GM19240 (cell line): Measurements from ENCODE around the gene LY6G5B.

Experiments used
- DNase-seq: peaks from one replicate; pipeline ENCODE4 v3.0.0; 2011; ENCODE audit warnings: low spot score; ENCODE audit not compliant: insufficient read length

LY6G5B gene

DNA sequence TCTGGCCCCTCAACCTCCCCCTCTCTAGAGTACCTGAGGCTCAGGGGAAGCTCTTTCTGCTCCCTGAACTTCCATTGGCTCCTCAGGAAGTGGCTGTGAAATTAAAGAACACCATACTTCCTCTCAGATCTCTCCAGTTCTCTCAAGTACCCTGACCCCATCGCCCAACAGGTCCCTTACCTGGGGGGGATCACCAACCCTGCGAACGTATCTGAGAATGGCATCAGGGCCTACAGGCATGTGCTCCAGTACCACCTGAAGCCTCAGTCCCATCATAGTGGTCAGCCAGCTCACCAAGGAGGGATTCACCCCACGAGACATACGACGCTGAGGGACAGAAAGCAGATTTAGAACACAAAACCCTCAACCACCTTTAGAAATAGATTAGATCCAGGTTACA, 29.2 kb upstream of the LY6G5B start:
- no peak for DNase-seq

DNA sequence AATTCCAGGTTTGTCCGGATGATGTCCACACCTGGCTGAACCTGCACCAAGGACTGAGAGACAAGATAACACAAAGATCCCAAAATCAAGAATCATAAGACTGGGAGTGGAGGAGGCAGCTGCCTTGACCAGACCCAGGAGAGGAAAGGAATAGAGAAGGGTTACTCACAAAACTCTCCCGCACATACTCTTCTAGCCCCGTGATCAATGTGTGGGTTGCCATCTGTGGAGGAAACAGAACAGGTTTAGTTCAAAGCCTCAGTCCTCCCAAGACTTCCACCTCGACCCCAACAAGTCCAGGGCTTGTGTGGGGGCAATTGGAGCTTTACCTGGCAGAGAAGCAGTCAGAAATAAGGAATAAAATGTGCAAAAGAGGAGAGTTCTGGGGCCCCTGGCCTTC, 28.4 kb upstream of the LY6G5B start:
- no peak for DNase-seq

DNA sequence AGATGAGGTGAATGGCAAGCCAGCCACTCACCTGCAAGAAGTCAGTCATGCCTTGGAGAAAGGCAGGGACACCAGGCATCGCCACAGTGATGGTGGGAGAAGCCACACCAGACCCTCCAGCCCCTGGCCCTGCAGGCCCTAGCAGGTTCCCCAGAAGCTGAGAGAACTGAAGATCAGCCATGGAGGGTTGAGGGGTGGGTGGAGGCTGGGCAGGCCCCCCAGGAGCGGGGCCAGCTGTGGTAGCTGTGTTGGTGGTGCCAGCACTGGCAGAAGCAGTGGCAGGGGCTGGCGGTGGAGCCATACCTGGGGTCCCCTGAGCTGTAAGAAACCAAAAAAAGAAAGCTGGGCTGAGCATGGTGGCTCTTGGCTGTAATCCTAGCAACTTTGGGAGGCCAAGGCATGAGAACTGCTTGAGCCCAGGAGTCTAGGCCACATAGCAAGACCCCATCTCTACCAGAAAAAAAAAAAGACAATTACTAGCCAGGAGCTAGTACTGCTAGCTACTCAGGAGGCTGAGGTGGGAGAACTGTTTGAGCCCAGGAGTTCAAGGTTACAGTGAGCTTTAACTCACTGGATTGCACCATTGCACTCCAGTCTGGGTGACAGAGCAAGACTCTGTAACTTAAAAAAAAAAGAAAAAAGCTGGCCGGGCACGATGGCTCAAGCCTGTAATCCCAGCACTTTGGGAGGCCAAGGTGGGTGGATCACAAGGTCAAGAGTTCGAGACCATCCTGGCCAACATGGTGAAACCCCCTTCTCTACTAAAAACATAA, 26.8 kb upstream of the LY6G5B start:
- no peak for DNase-seq

DNA sequence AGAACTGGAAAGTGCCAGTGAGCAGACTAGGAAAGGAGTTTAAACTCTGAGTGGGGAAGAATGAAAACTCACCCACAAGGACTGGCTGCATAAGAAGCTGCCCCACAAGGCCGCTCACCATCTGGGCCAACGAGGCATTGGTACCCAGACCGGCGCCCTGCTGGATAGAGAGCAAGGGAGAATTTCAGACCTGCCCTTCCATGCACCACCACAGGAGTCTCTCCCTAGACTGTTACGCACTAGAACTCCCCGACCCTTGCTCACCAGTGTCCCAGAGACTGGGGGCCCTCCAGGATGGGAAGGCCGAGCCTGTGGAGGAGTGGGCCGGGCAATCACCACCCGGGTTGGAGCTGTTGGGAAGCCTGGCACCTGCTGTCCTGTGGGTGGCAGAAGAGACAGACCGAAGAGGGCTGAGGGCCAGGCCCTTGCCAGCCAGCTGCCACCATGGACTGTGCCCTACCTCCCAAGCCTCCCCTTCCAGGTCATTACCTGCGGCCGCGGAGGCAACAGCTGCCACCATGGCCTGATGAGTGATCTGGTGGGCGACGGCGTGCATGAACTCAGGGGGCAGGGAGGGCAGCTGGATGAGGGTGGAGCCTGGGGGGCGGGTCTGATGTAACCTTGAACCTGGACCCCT, 25.8 kb upstream of the LY6G5B start:
- DNase-seq: no peak

DNA sequence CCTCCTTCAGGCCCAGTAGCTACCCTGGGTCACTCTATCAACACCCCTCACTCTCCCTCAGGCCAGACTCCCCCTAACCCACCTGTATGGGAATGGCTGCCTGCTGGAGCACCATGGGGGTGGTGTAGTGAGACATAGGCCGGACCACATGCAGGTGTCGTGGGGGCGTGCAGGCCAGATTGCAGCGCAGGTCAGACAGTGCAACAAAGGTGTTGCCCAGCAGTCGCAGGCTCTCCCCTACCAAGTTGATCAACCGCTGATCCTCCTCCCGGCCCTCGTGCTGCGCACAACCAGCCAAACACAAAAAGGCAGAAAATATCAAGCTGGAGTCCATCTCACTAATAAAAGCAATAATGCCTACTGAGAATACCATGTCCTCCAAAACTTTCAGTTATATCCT, 24.5 kb upstream of the LY6G5B start:
- no peak for DNase-seq

DNA sequence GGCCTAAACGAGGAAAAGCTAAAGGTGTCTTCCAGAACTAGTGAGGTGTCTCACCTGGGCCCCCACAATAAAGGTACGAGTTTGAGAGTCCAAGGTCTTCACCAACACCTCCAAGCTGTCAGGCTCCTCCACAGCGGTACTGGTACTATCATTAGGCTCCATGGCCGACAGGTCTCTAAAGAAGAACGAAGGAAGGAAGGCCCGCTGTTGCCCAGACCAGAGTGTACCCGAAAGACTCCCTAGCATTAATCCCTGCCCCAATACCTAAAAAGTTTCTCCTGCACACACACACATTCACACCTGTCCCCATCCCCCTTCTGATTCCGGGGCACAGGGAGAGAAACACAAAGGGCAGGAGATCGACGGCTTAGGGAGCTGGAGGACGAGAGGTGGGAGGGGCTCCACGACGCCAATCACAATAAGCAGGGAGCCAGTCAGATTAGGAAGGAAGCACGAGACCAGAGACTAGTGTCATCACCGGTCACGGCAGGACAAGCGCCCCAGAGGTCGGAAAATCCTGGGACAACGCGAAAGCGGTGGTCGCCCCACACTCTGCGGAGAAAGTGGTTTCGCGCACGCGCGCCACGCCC, 18.1 kb upstream of the LY6G5B start:
- DNase-seq: peak; percentile 65

DNA sequence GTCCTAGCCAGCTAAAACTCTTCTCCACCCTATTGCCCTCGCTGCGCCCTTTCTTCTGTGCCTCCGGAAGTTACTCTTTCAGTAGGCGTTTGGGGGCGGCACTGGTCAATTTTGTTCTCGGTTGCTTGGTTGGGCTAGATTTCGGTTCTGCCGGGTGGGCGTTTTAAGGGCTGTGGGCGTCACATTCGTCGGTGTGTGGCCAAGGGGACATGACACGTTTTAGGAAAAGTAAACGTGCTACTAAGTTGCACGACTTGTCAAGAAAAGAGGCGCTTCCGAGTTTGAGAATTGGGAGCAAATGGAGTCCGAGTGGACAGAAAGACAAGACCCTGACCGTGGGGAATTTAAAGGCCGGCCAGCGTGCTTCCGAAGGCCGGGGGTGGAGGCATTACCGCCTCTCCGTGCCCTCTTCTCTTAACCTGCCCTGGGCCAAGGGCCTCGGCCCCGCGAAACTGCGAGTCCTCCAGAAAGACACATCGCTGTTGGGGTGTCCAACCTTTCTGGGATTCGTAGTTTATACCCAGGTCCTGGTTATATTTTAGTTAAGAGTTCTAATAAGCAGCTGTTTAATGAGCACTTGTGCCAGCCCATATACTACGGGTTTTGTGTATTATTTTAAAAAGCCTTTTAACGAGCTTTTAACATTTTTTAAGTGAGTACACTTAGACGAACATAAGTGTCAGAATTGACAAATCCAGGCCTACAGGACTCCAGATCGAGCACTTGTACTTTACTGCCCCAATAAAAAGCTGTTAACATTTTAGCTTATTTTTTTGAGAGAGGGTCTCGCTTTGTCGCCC, 16.7 kb upstream of the LY6G5B start:
- peak; percentile 94 for DNase-seq

DNA sequence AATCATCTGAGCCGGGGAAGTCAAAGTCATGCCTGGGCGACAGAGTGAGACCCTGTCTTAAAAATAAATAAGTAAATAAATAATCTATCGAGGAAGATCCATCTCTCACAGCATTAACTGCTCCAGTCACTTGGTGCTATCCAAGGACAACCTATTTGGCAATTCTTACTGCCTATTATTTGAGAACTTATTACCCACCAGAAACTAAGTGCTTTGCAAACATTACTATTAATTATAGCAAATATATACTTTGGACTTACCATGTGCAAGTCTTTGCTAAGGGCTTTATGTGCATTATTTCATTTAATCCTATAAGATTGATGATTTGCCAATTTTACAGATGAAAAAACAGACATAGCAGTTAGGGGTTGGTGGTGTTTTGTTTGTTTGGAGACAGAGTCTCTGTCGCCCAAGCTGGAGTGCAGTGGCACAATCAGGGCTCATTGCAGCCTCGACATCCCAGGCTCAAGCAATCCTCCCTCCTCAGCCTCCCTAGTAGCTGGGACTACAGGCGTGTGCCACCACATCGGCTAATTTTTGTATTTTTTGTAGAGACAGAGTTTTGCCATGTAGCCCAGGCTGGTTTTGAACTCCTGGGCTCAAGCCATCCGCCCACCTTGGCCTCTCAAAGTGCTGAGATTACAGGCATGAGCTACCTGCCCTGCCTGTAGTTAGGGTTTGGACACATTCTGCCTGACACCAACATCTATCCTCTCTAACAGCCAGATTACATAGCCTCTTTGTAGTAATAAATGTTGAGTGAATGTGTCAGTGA, 15.0 kb upstream of the LY6G5B start:
- DNase-seq: no peak

DNA sequence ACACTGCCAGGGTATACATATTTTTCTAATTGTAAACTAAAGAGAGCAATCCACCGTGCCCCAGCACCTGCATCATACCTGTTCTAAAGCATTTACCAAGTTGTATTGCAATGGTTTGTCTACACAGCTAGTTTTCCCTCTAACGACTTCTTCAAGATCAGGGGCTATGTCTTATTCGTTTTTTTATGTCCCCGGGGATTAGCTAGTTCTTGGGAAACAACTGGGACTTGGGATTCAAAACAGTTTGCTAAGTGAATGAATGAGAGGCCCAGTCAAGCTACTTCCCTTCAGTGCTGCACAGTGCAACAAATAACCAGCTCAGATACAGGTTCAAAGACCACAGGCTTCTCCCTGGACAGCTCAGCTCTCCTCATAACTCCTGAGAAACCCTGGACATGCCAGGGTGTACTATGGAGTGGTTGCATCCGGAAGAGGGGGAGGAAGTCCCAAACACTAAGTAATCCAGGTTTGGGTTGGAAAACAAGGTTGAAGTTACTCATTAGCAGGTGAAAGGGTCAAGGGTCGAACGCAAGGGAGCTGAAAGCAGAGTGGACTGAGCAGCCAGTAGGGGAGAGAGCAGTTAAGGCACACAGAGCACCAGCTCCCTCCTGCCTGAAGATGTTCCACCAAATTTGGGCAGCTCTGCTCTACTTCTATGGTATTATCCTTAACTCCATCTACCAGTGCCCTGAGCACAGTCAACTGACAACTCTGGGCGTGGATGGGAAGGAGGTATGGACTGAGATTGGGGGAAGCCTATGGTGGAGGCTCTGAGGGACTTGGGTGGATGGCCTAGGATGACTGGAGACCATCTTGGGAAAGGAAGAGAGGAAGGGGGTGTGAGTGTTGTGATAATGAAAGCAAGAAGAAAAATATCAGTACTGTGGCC, 14.2 kb upstream of the LY6G5B start, which contains the start of gene APOM:
Gene APOM, plus strand, starts transcription at position 546 of the 889 bp plus-strand sequence. Its CDS starts 73 bp downstream, at position 619.
- DNase-seq: no peak

DNA sequence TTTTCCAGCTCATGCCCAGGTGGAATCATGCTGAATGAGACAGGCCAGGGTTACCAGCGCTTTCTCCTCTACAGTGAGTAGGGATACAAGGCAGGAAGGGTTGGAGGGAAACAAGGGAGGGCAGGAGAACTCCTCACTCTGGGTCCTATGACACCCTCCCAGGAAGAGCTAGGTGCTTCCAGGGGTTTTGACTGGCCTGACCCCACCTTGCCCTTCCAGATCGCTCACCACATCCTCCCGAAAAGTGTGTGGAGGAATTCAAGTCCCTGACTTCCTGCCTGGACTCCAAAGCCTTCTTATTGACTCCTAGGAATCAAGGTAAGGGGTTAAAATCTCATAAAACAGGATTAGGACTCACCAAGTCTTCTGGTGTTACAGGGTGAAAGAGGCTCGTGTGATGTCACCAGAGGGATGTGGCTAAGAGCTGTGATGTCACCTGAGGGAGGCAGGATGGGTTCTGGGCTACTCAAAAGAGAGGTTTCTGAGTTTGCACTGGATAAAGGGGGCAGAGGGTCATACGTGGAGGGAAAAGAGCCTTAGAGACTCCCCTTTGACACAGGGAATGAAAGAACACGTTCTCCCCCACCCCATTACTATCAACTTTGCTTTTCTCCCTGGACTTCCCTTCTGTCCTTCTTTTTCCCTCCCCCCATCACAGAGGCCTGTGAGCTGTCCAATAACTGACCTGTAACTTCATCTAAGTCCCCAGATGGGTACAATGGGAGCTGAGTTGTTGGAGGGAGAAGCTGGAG, 12.2 kb upstream of the LY6G5B start:
- no peak for DNase-seq

DNA sequence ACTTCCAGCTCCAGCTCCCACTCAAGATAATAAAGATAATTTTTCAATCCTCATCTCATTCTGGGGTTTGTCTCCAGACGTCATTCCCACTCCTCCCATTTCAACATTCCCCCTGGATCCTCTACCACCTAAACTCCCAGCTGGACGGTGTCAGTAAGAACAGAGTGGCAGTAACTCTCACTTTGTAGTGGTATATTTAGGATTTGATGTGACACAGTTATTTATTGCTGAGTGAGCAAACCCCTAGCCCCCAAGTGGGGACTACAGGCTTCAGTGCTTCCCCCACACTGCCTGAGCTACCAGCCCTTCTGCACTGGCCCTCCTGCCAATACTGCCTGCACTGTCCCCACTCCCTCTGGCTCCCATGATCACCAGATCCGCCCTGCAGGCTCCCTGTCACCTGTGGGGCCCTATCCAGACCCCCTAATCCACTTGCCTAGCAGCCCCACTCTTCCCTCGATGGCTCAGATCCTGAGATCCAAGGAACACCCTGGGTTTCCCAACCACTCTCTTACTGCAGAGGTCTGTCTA, 11.6 kb upstream of the LY6G5B start:
- DNase-seq: no peak

DNA sequence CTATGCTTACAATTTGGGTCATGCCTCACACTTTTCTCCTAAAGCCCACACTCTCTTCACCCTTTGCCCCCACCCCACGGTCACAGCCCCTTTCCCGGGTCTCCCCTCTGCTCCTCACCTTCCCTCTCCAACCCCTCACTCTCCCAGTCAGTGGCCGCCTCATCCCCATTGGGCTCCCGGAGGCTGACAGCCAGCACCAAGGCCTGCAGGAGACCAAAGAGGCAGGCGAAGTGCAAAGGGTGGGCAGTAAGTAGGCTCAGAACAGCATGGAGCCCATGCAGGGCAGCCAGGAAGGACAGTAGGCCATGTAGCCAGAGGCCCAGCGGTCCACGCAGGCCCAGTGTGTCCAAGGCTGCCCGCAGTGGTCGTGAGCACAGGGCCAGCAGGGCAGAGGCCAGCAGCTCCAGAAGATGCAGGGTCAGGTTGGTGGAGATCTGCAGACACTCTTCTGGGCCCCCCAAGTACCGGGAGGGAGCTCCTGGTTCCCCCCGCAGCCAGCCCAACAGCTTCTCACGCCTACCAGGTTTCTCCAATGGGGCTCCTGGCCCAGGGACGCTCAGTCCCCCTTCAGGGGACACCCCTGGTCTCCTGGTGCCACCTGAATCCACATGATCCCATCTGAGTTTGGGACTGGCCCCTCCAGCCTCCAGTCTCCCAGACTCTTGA, 10.7 kb upstream of the LY6G5B start:
- no peak for DNase-seq

DNA sequence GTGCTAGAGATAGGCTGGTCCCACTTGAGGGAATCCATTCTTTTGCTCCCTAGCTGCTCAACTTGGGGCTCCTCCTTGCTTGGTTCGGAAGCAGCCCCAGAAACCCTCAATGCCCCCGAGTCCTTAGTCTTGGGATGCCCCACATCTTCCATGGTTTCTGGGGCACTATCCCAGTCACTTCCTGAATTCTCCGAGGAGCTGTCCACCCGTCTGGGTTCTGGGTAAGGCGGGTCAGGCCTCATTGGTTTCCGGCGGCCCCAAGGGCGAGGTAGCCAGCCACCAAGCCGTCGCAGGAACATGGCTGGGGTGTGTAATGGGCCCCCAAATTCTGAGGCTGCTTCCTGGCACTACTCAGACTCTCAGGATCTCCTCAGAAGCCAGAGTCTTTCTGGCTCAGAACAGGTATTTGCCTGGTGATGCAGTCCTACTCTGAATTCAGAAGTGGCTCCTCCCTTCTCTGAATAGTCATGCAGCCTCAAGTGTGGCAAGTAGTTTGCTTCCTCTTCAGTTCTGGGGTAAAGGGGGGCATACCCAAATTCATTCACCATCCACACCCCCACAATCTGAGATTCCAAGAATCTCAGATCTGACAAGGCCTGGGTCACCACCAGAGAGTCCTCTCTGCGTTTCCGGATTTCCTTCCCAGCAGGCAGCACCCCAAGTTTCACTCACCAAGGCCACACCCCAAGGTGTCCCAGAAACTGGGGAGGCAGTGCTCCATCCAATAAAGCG, 10.0 kb upstream of the LY6G5B start:
- DNase-seq: no peak

DNA sequence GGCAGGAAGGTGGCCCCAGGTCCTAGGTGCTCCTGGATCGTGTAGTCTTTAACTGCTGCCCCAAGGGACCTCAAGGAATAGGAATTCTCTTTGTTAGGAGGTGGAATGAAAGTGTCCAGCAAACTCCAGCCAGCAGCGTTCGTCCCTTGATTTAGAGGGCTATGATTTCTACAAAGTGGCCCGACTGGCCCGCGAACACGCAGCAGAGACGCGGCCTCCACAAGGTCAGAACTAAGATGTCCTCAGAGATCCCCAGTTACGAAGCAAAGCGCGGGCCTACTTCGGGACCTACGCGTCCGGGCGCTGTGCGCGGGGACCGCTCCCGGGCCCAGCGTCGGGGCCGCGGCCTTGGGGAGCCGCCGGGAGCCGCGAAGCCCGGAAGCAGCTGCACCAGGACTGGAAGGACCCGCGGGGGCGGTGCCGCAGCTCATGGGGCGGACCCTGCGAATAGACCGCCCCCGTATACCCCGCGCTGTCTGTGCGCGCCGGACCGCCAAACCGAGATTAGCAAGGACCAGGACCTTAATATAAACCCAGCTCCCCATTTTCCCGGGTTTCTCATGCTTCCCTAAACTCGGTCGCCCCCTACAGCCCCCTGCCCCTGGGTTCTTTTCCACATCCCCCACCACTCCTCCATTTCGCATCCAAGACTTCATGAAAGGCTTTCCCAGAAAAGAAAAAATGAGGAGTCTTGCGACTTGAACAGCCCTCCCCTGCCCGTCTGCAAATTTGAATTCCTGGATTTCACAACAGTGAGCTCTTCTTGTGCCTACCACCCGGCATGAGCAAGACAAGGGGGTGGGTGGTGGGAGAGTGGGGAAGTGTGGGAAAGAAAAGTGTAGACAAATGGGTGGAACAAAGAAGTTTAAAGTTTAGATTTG, 9.2 kb upstream of the LY6G5B start, which contains the start of gene C6orf47:
Gene C6orf47, minus strand, starts transcription at position 398 of the 881 bp plus-strand sequence. CDS start 831 bp downstream, outside the sequence.
- DNase-seq: no peak

DNA sequence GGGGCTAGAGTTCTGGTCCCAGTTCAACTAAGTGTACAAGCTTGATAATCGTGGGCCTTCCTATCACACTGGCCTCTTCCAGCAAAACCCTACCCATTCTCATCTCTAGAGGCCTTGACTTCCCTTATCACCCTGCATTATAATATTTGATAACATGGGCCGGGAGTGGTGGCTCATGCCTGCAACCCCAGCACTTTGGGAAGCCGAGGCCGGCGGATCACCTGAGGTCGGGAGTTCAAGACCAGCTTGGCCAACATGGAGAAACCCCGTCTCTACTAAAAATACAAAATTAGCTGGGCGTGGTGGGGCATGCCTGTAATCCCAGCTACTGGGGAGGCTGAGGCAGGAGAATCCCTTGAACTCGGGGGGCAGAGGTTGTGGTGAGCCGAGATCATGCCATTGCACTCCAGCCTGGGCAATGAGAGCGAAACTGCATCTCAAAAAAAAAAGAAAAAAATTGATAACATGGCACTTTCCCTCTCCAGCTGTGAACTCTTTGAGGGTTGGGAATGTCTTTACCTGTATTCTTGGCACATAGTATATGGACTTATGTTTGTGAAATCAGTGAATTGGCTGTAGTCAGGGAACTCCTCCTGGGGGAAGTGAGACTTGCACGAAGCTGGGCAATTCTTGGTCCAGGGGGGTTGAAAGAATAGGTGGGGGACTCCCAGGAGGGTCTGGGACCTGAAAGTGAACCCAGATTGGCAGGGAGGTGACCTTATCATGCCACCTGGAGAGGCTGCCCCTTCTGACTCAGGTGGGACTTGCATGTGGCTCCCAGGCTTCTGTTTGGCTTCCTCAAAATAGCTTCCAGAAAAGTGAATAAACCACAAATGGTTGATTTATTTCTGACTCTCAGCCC, 8.3 kb upstream of the LY6G5B start:
- no peak for DNase-seq
